B cell (primary cell): ENCODE measurements around the gene ITSN2. TPM values are rescaled to one million over a fixed set of nuclear protein-coding genes. Genes with fewer than 3 reads are reported as not detected.

Source experiments
- ATAC-seq: fragments of 200-7000 bp; cut with Tn5 transposase; one replicate; pipeline ENCODE4 v1.10.0; 2021; ENCODE audit warnings: low read depth, mild to moderate bottlenecking, moderate number of reproducible peaks, moderate library complexity
- CTCF ChIA-PET: fragments of 350-600 bp; sonication (Branson Sonifier 250); formaldehyde crosslinking; loops from one replicate; lab custom pipeline; 2021; ENCODE audit warnings: antibody characterized with exemption, inconsistent platforms; lab: Charles Lee
- POLR2A ChIA-PET: fragments of 350-600 bp; sonication (Branson Sonifier 250); formaldehyde crosslinking; loops from one replicate; lab custom pipeline; 2021; ENCODE audit warnings: antibody characterized with exemption; lab: Charles Lee
- DNase-seq: peaks from one replicate; pipeline ENCODE4 v3.0.0; 2013
- H2AFZ ChIP-seq: 2 replicates; pipeline ENCODE4 v1.6.1; 2012; ENCODE audit warnings: mild to moderate bottlenecking, low read depth, low read length; ENCODE audit not compliant: insufficient read depth, poor library complexity, severe bottlenecking
- H3K27ac ChIP-seq, 2 donors: 1 replicate in 1 of 2; 2 replicates in 1 of 2; pipeline ENCODE4 v1.5.1; 2012 to 2013; ENCODE audit warnings: low read length in 2 of 2, mild to moderate bottlenecking in 2 of 2, moderate library complexity in 1 of 2
- H3K27me3 ChIP-seq, 4 experiments: fragments of 200-600 bp in 1 of 4; sonication (generic) in 1 of 4; replicated peaks in 1 of 4; 1 replicate in 2 of 4; 2 replicates in 2 of 4; pipeline versions ENCODE4 v1.6.1 to v1.7.0; 2013 to 2016; ENCODE audit warnings: low read length in 3 of 4, mild to moderate bottlenecking in 2 of 4, mixed read lengths in 1 of 4, moderate library complexity in 1 of 4; ENCODE audit not compliant: insufficient read depth in 4 of 4, control insufficient read depth in 3 of 4; ENCODE audit errors: control extremely low read depth in 1 of 4
- H3K36me3 ChIP-seq, 2 experiments: replicated peaks in 1 of 2; 1 replicate in 1 of 2; 2 replicates in 1 of 2; pipeline versions ENCODE4 v1.6.1 to v1.7.1; 2013; ENCODE audit warnings: low read length in 1 of 2; ENCODE audit not compliant: insufficient read depth in 2 of 2, control insufficient read depth in 1 of 2; ENCODE audit errors: control extremely low read depth in 1 of 2, extremely low read depth in 1 of 2
- H3K4me1 ChIP-seq, 2 donors: fragments of 200-600 bp in 1 of 2; sonication (generic) in 1 of 2; 1 replicate in 1 of 2; 2 replicates in 1 of 2; pipeline versions ENCODE4 v1.5.1 to v1.6.1; 2013 to 2017; ENCODE audit warnings: low read length in 2 of 2; ENCODE audit not compliant: control insufficient read depth in 2 of 2, insufficient read depth in 2 of 2
- H3K4me2 ChIP-seq: replicated peaks from 2 replicates; pipeline ENCODE3; 2012; ENCODE audit warnings: mild to moderate bottlenecking, low read depth, low read length; ENCODE audit not compliant: poor library complexity, severe bottlenecking
- H3K4me3 ChIP-seq, 5 experiments: fragments of 200-600 bp in 1 of 5; sonication (generic) in 1 of 5; 1 replicate in 3 of 5; 2 replicates in 2 of 5; pipeline versions ENCODE4 v1.5.1 to v1.7.0; 2011 to 2016; ENCODE audit warnings: low read length in 4 of 5, mild to moderate bottlenecking in 4 of 5, low read depth in 2 of 5, control low read depth in 1 of 5, moderate library complexity in 1 of 5; ENCODE audit not compliant: insufficient read depth in 1 of 5; ENCODE audit errors: control extremely low read depth in 1 of 5, extremely low read depth in 1 of 5
- H3K79me2 ChIP-seq: fragments of 200-600 bp; sonication (generic); one replicate; pipeline ENCODE4 v1.6.0; 2016; ENCODE audit warnings: low read length; ENCODE audit not compliant: control insufficient read depth, insufficient read depth
- H3K9ac ChIP-seq: fragments of 200-600 bp; sonication (generic); 2 replicates; pipeline ENCODE4 v1.6.1; 2017; ENCODE audit warnings: mild to moderate bottlenecking, low read length, moderate library complexity
- H3K9me3 ChIP-seq, 3 donors: one replicate each; pipeline versions ENCODE4 v1.6.1 to v1.7.1; 2013; ENCODE audit warnings: low read length in 2 of 3; ENCODE audit not compliant: control insufficient read depth in 2 of 3, insufficient read depth in 1 of 3; ENCODE audit errors: control extremely low read depth in 1 of 3
- H4K20me1 ChIP-seq: 2 replicates; pipeline ENCODE4 v1.6.0; 2012; ENCODE audit warnings: mild to moderate bottlenecking, low read length; ENCODE audit not compliant: insufficient read depth, control insufficient read depth, poor library complexity, severe bottlenecking
- H3K27ac Mint-ChIP-seq: one replicate; pipeline ENCODE4 v1.8.0; 2021; ENCODE audit warnings: mixed read lengths
- H3K27me3 Mint-ChIP-seq: one replicate; pipeline ENCODE4 v1.8.0; 2021; ENCODE audit warnings: mixed read lengths
- H3K4me1 Mint-ChIP-seq: one replicate; pipeline ENCODE4 v1.8.0; 2021; ENCODE audit warnings: mixed read lengths
- H3K4me3 Mint-ChIP-seq: one replicate; pipeline ENCODE4 v1.8.0; 2021; ENCODE audit warnings: mixed read lengths
- H3K9me3 Mint-ChIP-seq: one replicate; pipeline ENCODE4 v1.8.0; 2022; ENCODE audit warnings: mixed read lengths; ENCODE audit not compliant: insufficient read depth
- CTCF ChIP-seq: fragments of 200-600 bp; IDR thresholded peaks from one replicate; pipeline ENCODE4 v1.8.0; 2022; ENCODE audit warnings: antibody characterized with exemption, mild to moderate bottlenecking
- EZH2 ChIP-seq: IDR thresholded peaks from 2 replicates; pipeline ENCODE4 v1.6.1; 2012; ENCODE audit warnings: borderline replicate concordance, low read depth, mild to moderate bottlenecking, moderate library complexity, low read length; ENCODE audit not compliant: insufficient read depth, poor library complexity, severe bottlenecking
- WGBS: methylation state at CpG from one replicate; pipeline ENCODE4 v1.1.5; 2013; ENCODE audit warnings: missing lambda C conversion rate; ENCODE audit not compliant: insufficient coverage; 5-methylcytosine and 5-hydroxymethylcytosine counted together
- intact Hi-C: fragments of 100-400 bp; cut with micrococcal nuclease; formaldehyde crosslinking; loops from one replicate; pipeline ENCODE4 v1.10.0; 2022
- polyA plus RNA-seq: library from polyadenylated mRNA; depleted of rRNA; stranded (reverse); fragments of >200 nt; gene quantifications from 2 replicates; pipeline ENCODE4 v1.2.3, GENCODE V29; 2012
- total RNA-seq, 2 donors: library from RNA; stranded (reverse); fragments of 120-200 nt in 1 of 2; gene quantifications; 1 replicate in 1 of 2; 2 replicates in 1 of 2; pipeline versions ENCODE4 v1.2.3 to v1.2.4, GENCODE V29; 2013 to 2022

The ITSN2 gene
- total and polyA plus RNA-seq, 2 donors (not counting 1 experiment from before 2014, with no cell fraction given), result 107 to 200 TPM

DNA sequence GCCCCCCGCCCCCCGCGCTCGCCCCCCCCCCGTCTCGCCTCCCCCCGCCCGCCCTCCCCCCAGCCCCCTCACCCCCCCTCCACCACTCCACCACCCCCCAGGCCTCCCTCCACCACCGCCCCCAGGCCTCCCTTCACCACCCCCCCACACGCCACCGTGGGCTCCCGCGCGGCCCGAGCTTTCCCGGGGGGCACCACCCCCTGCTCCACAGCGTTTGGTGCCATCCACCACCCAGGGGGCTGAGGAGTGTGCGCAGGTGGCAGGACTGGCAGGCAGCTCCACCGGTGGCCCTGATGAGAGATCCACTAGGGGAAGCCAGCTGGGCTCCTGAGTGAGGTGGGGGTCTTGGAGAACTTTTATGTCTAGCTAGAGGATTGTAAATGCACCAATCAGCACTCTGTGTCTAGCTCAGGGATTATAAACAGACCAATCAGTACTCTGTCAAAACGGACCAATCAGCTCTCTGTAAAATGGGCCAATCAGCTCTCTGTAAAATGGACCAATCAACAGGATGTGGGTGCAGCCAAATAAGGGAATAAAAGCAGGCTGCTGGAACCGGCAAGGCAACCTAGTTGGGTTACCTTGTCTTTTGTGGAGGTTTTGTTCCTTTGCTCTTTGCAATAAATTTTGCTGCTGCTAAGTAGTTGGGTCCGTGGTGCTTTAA, 43.0 kb upstream of the ITSN2 start:
- Histone ChIP-seq H3K27ac (no peak overlapping the region), H2AFZ (no peak overlapping the region), H3K9ac (no peak overlapping the region), H3K4me3 (no peak overlapping the region), H3K4me1 (no peaks in the 10 kb centered on the region), H4K20me1 (no peaks in the 10 kb centered on the region), H3K27me3 (peaks cover 0 to 12% (median 5%) of the 10 kb centered on the region in 4 experiments), H3K9me3 (peaks cover 0 to 7% (median 0%) of the 10 kb centered on the region in 3 donors), H3K4me2 (no peak overlapping the region), H3K79me2 (no peaks in the 10 kb centered on the region), H3K36me3 (no peaks in the 10 kb centered on the region)
- TF ChIP-seq EZH2, result no peak
- TF ChIP-seq CTCF, result no peak
- Mint-ChIP-seq H3K4me1 (no peaks in the 10 kb centered on the region), H3K4me3 (no peak overlapping the region), H3K27me3 (peaks cover 34% of the 10 kb centered on the region), H3K27ac (no peak overlapping the region), H3K9me3 (no peaks in the 10 kb centered on the region)
- no peak for ATAC-seq
- no peak for DNase-seq
- 91% methylated on average over 4 of the region's 22 CpGs for WGBS
- intact Hi-C loops, result no loop called here
- ChIA-PET POLR2A (no interaction called here), CTCF (interaction anchor here (1.1 kb wide), 1 partner anchor 424 kb away, joined by 3 read pairs; no protein-coding TSS in a partner anchor)
